Neural cell (in vitro differentiated cells): ENCODE results near the gene LCOR. TPM values are rescaled to one million over a fixed set of nuclear protein-coding genes. Genes with fewer than 3 reads are reported as not detected.

Source experiments
- H2AFZ ChIP-seq: fragments of 200-600, 300-800 bp; sonication (generic), shearing (Covaris generic); 2 replicates; pipeline ENCODE4 v1.6.0; 2014; ENCODE audit warnings: low read depth, mild to moderate bottlenecking, antibody characterized with exemption, low read length, moderate library complexity
- H3F3A ChIP-seq: fragments of 200-600 bp; shearing (Covaris generic); 2 replicates; pipeline ENCODE4 v1.6.1; 2016; ENCODE audit warnings: mild to moderate bottlenecking, moderate library complexity, mixed read lengths, antibody characterized with exemption, low read length; ENCODE audit not compliant: insufficient read depth, poor library complexity, severe bottlenecking
- H3K27ac ChIP-seq: fragments of 200-600, 300-800 bp; sonication (generic), shearing (Covaris generic); 2 replicates; pipeline ENCODE4 v1.5.1; 2014; ENCODE audit warnings: mild to moderate bottlenecking, low read length, moderate library complexity
- H3K27me3 ChIP-seq: fragments of 300-800, 200-600 bp; sonication (generic), shearing (Covaris generic); 2 replicates; pipeline ENCODE4 v1.6.0; 2014; ENCODE audit warnings: mild to moderate bottlenecking, low read depth, low read length, moderate library complexity; ENCODE audit not compliant: insufficient read depth
- H3K36me3 ChIP-seq: fragments of 300-800, 200-600 bp; sonication (generic), shearing (Covaris generic); 2 replicates; pipeline ENCODE4 v1.5.1; 2014; ENCODE audit warnings: mild to moderate bottlenecking, antibody characterized with exemption, low read length, moderate library complexity; ENCODE audit not compliant: insufficient read depth
- H3K4me2 ChIP-seq: fragments of 300-800, 200-600 bp; sonication (generic), shearing (Covaris generic); 2 replicates; pipeline ENCODE4 v1.6.0; 2014; ENCODE audit warnings: mild to moderate bottlenecking, low read length
- H3K4me3 ChIP-seq: fragments of 300-800, 200-600 bp; sonication (generic), shearing (Covaris generic); 2 replicates; pipeline ENCODE4 v1.5.1; 2014; ENCODE audit warnings: mild to moderate bottlenecking, low read length, moderate library complexity
- H3K79me2 ChIP-seq: fragments of 200-600 bp; shearing (Covaris generic); replicated peaks from 2 replicates; pipeline ENCODE4 v1.6.0; 2014; ENCODE audit warnings: mild to moderate bottlenecking, low read length, moderate library complexity; ENCODE audit not compliant: insufficient read depth
- H3K9ac ChIP-seq: fragments of 300-800, 200-600 bp; sonication (generic), shearing (Covaris generic); 2 replicates; pipeline ENCODE4 v1.6.1; 2016; ENCODE audit warnings: mild to moderate bottlenecking, low read length, mixed read lengths
- H3K9me2 ChIP-seq: fragments of 200-600 bp; shearing (Covaris generic); 2 replicates; pipeline ENCODE4 v1.6.1; 2016; ENCODE audit warnings: mild to moderate bottlenecking, low read length, mixed read lengths; ENCODE audit not compliant: insufficient read depth
- H3K9me3 ChIP-seq: fragments of 200-600, 300-800 bp; sonication (generic), shearing (Covaris generic); 2 replicates; pipeline ENCODE4 v1.6.1; 2016; ENCODE audit warnings: mild to moderate bottlenecking, mixed run types, low read length, moderate library complexity, mixed read lengths
- H4K20me1 ChIP-seq: fragments of 200-600 bp; shearing (Covaris generic); 2 replicates; pipeline ENCODE4 v1.6.1; 2016; ENCODE audit warnings: mild to moderate bottlenecking, mixed run types; ENCODE audit not compliant: insufficient read depth
- CTCF ChIP-seq: fragments of 450-650 bp; IDR thresholded peaks from 2 replicates; pipeline ENCODE4 v1.5.1; 2014; ENCODE audit warnings: antibody characterized with exemption, mild to moderate bottlenecking, moderate library complexity; ENCODE audit not compliant: poor library complexity, severe bottlenecking
- EP300 ChIP-seq: fragments of 450-650 bp; conservative IDR thresholded peaks from 2 replicates; pipeline ENCODE4 v1.6.1; 2014; ENCODE audit warnings: antibody characterized with exemption, mild to moderate bottlenecking, moderate library complexity; ENCODE audit not compliant: poor library complexity, severe bottlenecking
- EZH2 ChIP-seq: fragments of 200-600, 300-800 bp; shearing (Covaris generic), sonication (generic); IDR thresholded peaks from 2 replicates; pipeline ENCODE4 v1.6.1; 2014; ENCODE audit warnings: antibody characterized with exemption, low read length, borderline replicate concordance, mild to moderate bottlenecking; ENCODE audit not compliant: insufficient read depth, poor library complexity, severe bottlenecking
- MXI1 ChIP-seq: fragments of 450-650 bp; conservative IDR thresholded peaks from 2 replicates; pipeline ENCODE4 v1.6.1; 2014; ENCODE audit warnings: antibody characterized with exemption, mild to moderate bottlenecking; ENCODE audit not compliant: poor library complexity, severe bottlenecking
- POLR2AphosphoS5 ChIP-seq: IDR thresholded peaks from 2 replicates; pipeline ENCODE4 v1.6.1; 2012
- RAD21 ChIP-seq: fragments of 450-650 bp; conservative IDR thresholded peaks from 2 replicates; pipeline ENCODE4 v1.6.1; 2014; ENCODE audit warnings: antibody characterized with exemption, mild to moderate bottlenecking, moderate library complexity
- REST ChIP-seq: IDR thresholded peaks from 2 replicates; pipeline ENCODE4 v1.6.1; 2012; ENCODE audit warnings: borderline replicate concordance
- SMC3 ChIP-seq: fragments of 450-650 bp; conservative IDR thresholded peaks from 2 replicates; pipeline ENCODE4 v1.6.1; 2014; ENCODE audit warnings: antibody characterized with exemption, mild to moderate bottlenecking, moderate library complexity; ENCODE audit not compliant: poor library complexity
- TAF1 ChIP-seq: IDR thresholded peaks from 2 replicates; pipeline ENCODE4 v1.6.1; 2012; ENCODE audit warnings: low read depth
- polyA plus RNA-seq: library from polyadenylated mRNA; depleted of rRNA; stranded (reverse); fragments of >200 nt; gene quantifications from 2 replicates; pipeline ENCODE4 v1.2.3, GENCODE V29; 2014

Gene LCOR
- polyA plus RNA-seq, 1 donor from 2014 or later: 61.1 TPM

GRCh38 chr10:96998329-96998888 lies 166.3 kb downstream of the LCOR start:
- H3K79me2 ChIP-seq: no peaks in the 10 kb centered on the region
- no peak overlapping the region for H3K9ac ChIP-seq
- H2AFZ ChIP-seq: no peak overlapping the region
- H3F3A ChIP-seq: no peaks in the 10 kb centered on the region
- no peaks in the 10 kb centered on the region for H3K27me3 ChIP-seq
- no peak overlapping the region for H3K4me2 ChIP-seq
- no peaks in the 10 kb centered on the region for H3K9me3 ChIP-seq
- no peaks in the 10 kb centered on the region for H4K20me1 ChIP-seq
- H3K4me3 ChIP-seq: no peak overlapping the region
- H3K36me3 ChIP-seq: no peaks in the 10 kb centered on the region
- TF ChIP-seq EP300 (no peak), EZH2 (no peak), CTCF (no peak), SMC3 (no peak)
- H3K27ac ChIP-seq: no peak overlapping the region
- no peaks in the 10 kb centered on the region for H3K9me2 ChIP-seq

- Histone ChIP-seq H3K79me2 (no peaks in the 10 kb centered on the region), H3K9ac (no peak overlapping the region), H3F3A (no peaks in the 10 kb centered on the region), H3K27me3 (no peaks in the 10 kb centered on the region), H4K20me1 (no peaks in the 10 kb centered on the region), H3K27ac (no peak overlapping the region), H3K4me2 (no peak overlapping the region), H3K4me3 (no peak overlapping the region), H3K9me3 (no peaks in the 10 kb centered on the region), H3K9me2 (no peaks in the 10 kb centered on the region), H3K36me3 (no peaks in the 10 kb centered on the region), H2AFZ (no peak overlapping the region)
- TF ChIP-seq REST: no peak
- no peak for TF ChIP-seq TAF1
- no peak for TF ChIP-seq POLR2AphosphoS5
- TF ChIP-seq SMC3: no peak
- no peak for TF ChIP-seq CTCF
- TF ChIP-seq RAD21: no peak
- TF ChIP-seq EZH2: no peak
- no peak for TF ChIP-seq EP300
- no peak for TF ChIP-seq MXI1
Observed at GRCh38 chr10:96999337-96999736, 167.2 kb downstream of the LCOR start.
